Hematopoietic multipotent progenitor cell treated with erythropoietin and hydrocortisone succinate and interleukin-3 and kit ligand, for 15 days (in vitro differentiated cells): Measurements from ENCODE around the gene BABAM2.

Source experiments
- DNase-seq: peaks from one replicate; pipeline ENCODE4 v3.0.0-alpha.2; 2015; ENCODE audit warnings: low spot score

The BABAM2 gene

DNA sequence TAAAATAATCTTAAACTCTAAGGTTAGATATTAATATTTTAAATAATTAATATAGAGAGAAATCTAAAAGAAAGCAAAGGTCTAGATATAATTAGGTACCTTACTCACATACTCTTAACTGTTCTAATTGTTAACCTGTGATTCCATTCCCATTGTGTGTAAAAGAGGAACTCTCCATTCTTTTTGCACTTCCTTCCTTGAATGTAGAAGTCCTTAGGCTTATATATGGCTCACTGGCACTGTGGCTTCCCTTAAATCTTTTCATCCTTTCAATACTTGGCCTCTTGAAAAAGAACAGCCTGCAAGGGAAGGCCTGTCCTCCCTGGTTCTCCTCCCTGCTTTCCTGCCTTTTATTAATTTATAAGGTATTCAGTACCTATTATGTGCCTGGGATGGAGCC, 319.3 kb downstream of the BABAM2 start:
- DNase-seq: no peak

DNA sequence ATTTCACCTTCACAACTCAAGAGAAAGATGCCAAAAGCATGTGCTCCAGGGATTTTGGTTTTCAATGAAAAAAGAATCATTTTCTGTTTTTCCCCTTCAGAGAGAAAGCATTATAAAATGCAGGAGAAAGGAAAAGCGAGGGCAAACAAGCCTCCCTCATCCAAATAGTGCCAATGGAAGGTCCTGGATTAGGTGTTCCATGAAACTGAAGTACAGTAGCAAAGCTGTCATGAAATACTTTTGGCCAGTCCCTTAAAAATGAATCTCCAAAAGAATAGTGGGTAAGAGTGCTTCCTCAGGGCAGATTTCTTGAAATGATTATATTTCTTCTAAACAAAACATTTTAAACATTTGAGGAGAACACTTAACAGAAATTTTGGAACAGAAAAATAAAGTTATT, 320.0 kb downstream of the BABAM2 start:
- DNase-seq: no peak

DNA sequence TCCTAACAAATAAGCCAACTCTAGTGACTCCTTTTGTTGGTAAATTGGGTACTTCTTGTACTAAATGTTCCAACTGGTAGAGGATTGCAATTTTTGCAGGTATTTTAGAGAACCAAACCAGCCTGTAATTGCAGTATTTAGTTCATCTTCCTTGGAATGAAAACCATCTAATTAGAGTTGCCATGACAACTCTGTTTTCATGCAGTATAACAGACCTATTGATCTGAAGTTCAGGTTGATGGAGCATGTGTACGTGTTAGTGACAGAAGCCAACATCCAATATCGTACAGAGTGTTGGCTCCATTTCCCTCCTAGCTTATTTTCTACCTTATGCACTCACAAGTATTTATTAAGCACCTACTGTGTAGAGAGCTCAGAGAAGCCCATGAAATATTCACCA, 325.8 kb downstream of the BABAM2 start:
- DNase-seq: no peak

DNA sequence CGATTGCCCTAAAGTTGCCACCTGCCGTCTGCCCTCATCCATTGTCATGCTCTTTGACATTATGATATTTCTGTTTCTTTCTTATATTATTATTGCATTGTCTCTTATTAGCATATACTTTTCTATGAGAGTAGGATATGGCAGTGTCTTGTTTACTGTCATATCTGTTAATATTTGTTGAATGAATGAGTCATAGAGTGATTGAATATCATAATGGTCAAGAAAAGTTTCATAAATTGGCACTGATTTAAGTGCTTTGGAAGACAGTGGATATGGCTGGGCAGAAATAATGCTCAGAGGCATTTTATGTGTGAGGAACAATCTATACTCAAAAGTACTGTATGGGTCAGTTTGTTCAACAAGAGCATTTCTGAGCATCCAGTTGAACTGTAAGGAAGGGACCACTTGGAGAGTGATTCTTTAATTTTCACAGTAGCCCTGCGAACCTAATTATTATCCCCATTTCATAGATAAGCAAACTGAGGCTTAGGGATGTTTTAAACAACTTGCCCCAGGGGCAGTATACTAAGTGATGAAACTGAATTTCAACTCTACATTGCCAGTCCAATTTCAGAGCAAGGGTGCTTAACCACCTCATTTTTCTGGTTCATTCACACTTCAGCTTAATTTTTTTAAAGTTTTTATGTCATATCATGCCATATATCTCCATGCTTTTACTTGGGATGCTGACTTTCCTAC, 326.7 kb downstream of the BABAM2 start:
- DNase-seq: no peak

DNA sequence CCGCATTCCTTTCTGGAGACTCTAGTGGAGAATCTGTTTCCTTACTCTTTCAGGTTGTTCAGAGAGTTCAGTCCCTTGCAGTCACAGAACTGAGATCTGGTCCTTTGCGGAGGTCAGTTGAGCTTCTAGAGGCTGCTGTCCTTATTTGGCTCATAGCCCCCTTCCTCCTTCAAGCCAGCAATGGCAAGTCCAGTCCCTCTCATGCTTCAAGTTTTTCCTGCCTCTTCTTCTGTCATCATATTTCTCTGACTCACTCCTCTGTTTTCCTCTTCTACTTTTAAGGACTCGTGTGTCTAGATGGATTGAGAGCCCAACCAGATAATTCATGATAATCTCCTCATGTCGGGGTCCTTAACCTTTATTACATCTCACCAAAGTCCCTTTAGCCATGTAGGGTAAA, 328.6 kb downstream of the BABAM2 start:
- DNase-seq: no peak

DNA sequence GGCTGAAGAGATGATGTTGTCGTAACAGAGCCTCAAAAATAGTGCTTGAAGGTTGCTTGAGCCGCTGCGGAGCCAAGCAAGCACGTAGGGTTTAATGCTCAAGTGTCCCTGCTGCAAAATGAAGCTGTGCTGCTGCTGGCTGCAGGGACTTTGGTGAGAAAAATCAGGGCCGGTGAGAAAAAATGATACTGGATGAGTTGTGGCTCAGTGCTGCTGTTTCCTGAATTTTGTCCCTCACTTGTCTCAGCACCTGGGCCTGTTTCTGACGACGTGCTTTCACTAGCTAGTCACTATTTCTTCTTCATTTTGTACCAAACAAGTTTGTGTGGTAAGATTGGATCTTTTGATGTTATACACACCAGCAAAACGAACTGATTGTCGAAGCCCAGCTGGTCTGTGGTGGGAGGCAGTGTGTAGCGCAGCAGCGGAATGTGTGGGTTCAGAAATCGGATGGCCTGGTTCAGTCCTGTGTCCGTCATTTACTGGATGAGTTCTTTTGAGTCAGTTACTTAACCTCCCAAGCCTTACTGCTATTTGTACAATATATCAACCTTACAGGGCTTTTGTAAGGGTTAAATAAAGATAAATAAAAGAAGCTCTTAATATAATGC, 329.3 kb downstream of the BABAM2 start:
- DNase-seq: no peak

DNA sequence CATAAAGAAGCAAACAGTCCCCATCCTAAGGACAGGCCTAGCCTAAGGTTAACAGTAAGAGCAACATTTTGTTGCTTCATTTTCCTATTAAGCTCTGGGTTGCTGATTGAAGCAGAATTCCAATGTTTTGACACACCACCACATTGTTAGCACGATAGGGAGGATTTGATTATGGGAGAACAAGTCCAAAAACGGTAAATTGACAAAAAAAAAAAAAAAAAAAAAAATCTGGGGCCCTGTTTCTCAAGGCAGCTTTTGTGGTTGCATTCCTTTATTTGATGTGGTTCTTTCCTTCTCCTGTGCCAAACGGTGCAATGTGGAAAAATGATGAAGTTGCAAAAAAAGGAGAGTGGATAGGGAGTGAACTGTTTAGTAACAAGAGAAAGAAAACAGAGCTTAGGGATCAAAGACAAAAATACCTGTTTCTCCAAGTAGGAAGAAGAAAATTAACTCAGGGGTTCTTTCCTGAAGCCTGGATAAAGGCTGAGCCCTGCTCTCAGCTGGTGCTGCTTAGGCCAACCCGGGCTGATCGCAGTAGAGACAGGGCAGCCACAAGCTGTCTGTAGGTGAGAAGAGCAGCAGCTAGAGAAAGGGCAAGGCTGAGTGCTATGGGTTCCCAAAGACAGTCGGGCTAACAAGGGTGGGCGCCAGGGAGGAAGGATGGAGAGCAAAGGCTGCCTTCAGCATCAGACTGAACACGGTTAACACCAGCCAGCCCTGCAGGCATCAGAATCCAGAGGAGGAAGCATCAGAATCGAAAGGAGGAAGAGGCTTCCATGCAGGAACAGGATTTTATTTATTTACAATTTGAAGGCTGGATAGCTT, 334.3 kb downstream of the BABAM2 start:
- no peak for DNase-seq

DNA sequence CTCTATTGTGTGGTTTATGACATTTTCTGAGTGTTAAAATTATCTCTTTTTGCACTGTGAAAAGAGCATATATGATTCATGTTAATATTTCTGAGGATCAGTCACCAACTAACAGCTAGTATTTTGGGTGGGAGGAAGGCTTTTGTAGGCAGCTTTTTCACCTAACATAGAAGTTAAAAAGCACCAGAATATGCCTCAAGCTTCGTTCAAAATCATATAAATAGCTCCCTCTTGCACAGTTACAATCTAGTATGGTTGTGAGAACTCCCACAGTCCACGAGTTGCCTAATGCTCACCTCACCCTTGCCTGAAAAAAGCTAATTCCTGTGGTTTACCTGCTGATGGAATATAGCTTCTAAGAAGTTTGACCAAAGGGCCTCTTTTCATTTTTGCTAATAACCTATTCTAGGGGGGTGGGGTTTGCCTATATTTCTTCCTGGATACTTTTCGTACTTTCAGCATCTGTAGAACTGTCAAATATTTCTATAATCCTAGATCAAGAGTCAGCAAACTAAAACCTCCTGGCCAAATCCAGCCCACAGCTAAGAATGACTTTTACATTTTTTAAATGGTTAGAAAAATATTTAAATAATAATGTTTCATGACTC, 335.0 kb downstream of the BABAM2 start:
- DNase-seq: no peak

DNA sequence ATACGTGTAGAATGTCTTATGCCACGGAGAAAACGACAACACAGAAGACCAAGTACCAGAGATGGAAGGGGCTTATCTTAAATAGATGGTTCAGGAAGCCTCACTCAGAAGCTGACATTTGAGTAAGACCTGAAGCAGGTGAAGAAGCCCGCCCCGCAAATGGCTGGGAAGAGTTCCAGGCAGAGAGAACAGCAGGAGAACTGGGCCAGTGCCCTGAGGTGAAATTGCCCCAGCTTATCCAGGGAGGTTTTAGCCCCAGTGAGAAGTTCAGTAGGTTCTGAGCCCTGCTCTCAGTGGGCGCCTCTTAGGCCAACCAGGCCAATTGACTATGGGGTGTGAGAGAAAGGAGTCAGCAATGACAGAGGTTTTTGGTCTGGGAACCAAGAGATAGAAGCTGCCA, 336.0 kb downstream of the BABAM2 start:
- no peak for DNase-seq

DNA sequence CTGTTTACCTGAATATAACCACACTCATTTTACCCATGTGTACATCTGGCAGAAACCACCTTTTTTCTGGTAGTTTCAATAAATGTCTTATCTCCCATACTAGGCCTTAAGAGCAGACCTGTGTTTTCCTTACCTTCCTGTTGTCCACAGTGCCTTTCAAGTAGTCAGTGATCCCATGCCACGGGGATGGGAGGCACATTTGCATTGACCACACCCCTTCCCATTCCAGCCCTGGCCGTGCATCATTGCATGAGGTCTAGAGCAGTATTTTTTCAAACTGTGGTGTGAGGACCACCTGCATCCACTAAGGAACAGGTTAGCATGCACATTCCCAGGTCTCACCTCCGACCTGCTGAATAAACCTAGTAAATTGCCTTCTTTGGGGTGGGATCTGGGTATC, 337.0 kb downstream of the BABAM2 start:
- DNase-seq: no peak

DNA sequence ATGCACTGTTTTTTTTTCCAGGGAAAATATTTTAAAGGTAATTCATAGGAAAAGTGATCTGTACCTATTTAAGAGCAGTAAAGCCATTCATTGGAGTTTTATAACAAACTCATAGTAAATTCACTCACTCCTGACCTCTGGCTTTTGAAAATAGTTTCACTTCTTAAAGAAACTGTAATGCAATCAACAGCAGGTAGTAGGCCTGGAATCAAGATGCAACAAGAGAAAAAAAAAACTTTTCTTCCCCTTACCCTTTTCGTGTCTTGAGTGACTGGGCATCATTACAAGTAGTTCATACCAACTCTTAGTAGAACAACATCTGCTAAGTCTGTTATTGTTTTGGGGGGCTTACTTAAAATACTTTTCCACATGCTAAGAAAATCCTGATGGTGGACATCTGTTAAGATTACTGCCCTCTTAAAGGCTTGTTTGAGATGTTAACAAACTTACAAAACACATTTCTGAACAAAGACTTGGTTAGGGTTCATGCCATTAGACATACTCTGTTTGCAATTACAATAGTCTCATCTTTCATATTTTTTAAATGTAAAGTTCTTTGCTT, 338.0 kb downstream of the BABAM2 start:
- DNase-seq: no peak

DNA sequence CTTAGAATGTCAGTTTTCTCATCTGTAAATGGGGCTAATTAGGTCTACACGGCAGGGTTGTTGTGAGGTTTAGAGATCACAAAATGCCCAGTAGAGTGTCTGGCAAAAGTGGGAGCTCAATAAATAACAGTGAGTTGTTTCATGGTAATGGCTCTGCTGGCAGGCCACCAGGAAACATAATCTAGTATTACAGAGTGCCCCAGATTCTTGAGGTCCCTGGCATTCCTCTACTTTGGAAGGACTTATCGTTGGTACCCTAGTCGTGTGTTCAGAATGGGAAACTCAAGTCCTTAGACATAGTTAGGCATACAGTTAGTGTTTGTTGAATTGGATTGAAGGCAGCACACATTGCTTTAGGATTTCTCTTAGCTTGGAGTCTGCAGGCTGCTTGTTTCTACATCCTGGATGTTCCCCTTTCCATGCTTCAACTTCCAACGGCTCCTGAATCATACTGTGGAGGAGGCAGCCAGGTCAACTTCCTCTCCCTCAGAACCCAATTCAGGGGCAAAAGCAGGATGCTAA, 340.6 kb downstream of the BABAM2 start:
- DNase-seq: no peak

DNA sequence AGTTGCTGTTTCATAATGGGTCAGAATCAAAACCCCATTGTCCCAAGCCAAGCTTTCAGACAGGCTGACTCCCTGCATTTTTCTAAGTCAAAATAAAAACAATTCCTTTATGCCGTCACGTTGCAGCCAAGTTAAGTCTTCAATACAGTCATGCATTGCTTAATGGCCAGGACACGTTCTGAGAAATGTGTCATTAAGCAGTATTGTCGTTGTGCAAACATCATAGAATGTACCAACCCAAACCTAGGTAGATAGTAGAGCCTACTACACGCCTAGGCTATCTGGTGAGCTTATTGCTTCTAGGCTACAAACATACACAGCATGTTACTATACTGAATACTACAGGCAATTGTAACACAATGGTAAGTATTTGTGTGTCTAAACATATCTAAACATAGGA, 341.8 kb downstream of the BABAM2 start:
- DNase-seq: no peak

DNA sequence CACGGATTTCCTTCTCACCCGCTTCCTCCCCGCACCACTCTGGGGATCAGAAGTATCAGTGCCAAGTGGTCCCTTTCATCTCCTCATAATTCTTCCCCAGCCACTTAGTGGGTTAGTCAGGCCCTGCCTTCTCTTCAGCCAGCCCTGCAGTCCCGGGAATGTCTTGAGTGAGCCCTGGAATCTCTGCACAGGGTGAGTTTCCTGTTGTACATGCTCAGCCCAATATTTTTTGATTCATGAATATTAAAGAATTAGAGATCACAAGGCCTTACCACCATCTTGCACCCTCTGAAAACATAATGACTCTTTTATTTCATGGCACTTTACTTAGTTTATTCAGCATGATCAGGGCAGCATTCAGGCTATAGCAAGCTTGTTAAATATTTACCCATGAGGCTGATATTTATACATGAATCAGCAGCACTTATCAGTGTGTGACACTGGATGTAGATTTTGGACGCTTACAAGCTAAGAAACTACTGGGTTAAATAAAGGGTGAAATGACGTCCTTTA, 342.7 kb downstream of the BABAM2 start:
- DNase-seq: no peak

DNA sequence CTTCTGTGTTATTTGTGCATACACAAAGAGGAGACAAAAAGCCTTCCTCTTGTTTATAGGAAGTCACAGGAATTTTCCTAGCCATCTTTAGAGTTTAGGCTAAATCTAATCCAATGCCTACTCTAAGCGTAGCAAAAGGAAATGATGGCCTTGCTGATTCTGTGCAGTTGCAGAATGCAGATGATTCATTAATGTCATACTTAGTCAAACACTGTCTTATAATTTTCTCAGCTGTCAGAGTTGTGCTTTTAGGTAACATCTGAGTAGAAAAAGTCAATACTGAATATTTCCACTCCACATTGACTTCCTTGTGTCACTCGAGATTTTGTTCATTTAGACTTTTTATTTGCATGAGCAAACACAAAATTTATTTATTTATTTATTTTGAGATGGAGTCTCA, 344.3 kb downstream of the BABAM2 start:
- DNase-seq: no peak

DNA sequence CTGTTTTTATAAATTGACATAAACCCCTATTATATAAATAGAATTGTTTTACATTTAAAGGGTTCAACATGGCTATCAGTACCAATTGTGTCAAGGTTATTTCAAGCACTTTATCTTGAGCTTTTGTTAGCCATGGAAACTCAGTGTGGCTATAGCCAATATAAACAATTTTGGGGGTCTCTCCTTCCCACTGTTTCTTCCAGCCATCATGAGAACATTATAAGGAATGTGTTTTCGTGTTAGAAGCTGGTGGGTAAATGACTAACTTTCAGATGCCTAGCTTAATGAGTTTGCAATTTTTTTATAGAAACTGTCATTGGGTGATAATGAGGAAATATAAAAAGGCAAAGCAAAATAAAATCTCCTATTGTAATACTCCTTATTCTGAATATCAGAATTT, 348.7 kb downstream of the BABAM2 start:
- DNase-seq: no peak

DNA sequence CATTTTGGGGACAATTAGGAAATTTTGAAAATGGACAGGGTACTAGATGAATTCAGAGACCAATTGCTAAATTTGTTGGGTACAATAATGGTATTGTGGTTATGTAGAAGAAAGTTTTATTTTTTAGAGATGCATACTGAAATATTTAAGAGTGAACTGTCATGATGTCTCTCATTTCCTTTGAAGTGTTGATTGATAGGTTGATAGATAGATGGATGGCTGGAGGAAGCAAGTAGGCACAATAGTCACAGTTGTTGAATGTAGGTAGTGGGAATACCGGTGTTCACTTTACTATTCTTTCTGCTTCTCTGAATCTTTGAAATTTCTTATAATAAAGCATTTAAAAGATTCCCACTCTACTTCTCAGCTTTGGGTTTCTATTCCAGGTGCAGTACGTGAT, 350.4 kb downstream of the BABAM2 start:
- no peak for DNase-seq

DNA sequence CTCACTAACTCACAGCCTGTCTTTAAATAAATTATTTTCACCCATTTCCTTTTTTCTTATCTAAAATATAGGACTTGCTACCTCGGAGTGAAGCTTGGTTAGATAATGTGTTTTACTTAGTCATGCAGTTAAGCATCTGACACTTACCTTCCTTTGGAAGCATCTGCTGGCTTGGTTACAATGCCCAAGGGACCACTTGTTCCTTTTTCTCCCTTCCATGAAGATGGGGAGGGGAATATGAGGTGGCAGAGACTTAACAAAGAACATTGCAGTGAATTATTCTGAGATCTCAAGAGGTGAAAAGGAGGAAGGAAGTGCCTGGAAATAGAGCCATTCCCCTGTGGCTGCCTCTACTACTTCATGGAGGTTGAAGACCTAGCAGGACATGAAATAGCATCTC, 356.8 kb downstream of the BABAM2 start:
- no peak for DNase-seq

DNA sequence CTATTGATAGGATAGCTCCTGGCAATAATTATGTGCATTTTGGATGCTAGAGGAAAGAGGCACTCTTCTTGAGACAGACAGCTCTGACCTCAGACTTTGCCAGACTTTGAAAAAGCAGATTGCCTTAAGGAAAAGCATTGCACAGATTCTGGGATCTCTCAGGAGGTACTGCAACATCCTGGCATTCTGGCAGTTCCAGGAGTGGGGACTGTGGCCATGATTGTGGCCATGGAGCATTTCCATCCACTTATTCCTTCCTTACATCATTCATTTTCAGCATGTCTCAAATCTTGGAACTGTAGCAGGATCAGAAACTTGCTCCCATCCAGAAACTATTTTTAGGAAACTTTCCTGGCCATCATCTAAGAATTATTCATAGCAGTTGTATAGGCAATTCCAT, 357.2 kb downstream of the BABAM2 start:
- DNase-seq: no peak

DNA sequence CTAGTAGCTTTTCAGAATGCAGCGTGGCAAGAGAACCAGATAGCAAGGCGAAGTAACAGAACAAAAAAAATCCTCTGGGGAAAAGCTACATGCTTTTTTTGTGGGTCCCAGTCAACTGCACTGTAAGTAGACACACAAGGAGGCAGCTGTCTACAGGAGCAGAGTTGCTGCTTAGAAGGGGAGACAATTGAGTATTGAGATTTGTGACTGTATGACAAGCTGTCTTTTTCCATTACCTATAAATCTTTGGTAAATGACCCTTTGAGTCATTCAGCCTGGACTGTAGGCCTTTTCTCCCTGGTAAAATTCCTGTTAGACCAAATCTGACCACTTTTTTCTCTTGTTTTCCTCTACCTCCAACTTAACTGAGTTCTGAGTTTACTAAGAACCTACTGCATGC, 358.0 kb downstream of the BABAM2 start:
- no peak for DNase-seq

DNA sequence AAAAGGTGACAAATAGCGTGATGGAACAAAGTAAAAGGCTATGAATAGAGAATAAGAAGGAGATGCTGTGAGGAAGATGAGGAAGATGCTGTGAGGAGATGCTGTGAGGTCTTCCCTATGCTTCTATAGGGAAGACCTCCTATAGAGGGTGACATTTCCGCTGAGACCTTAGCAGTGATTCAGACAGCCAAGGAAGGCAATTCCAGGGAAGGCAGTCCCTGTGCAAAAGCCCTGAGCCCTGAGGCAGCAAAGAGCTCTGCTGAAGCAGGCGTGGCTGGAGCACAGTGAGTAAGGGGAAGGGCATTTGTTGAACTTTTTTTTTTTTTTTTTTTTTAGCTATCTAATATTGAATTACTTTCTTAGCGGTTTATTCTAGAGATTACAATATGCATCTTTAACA, 359.5 kb downstream of the BABAM2 start:
- no peak for DNase-seq

DNA sequence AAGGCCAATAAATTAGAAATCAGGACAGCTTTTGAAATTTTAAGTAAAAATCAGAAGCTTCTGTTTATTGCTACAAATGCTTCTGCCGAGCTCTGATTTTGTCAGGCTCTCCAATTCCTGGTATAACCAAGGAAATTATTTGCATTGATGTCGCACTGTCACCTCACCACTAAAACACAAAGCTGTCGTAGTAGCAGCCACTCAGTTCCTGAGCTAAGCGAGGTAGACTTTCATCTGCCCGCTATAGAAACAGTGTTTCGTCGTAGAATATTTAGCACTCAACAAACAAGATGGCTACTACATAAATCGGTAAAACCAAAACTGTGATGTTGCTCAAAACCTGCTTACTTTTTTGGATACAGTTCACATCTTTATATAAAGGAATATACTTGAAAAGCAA, 360.8 kb downstream of the BABAM2 start:
- no peak for DNase-seq
